22Rv1 (cell line): Measurements from ENCODE around the gene FUT1.

Experiments
- ZFX ChIP-seq: fragments of 450-650 bp; IDR thresholded peaks from 2 replicates; pipeline ENCODE4 v1.6.1; 2017; ENCODE audit warnings: antibody characterized with exemption, borderline replicate concordance
- TF ChIP-seq, protein P1 (sequence below): fragments of 450-650 bp; IDR thresholded peaks from 2 replicates; pipeline ENCODE4 v1.5.1; 2017; ENCODE audit warnings: mild to moderate bottlenecking

DNA sequence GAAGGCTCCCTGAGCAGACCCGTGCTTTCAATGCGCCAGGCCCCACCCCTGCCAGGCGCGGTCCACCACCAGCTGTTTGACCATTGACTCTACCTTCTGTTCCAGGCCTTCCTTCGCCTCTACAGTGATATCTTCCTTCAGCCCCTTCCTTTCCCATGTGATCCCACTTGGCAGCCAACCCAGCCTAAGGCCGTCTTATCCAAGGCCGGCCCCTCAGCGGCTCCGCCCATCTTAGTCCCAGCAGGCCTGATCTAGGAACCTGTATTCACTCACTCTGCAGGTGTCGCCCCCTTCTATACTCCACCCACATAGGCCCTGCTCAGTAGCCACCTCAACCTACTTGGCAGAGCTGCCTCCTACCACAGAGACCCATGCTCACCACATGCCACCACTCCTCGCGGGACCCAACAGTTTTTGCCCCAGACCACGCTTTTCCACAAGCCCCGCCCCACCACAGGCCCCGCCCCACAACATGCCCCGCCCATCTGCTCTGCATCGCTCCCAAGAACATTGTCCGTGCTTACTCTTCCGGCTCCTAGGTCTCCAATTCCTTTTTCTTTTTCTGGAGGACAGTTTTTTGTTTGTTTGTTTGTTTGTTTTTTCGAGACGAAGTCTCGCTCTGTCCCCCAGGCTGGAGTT, 15.0 kb downstream of the FUT1 start:
- TF ChIP-seq, protein P1, sequence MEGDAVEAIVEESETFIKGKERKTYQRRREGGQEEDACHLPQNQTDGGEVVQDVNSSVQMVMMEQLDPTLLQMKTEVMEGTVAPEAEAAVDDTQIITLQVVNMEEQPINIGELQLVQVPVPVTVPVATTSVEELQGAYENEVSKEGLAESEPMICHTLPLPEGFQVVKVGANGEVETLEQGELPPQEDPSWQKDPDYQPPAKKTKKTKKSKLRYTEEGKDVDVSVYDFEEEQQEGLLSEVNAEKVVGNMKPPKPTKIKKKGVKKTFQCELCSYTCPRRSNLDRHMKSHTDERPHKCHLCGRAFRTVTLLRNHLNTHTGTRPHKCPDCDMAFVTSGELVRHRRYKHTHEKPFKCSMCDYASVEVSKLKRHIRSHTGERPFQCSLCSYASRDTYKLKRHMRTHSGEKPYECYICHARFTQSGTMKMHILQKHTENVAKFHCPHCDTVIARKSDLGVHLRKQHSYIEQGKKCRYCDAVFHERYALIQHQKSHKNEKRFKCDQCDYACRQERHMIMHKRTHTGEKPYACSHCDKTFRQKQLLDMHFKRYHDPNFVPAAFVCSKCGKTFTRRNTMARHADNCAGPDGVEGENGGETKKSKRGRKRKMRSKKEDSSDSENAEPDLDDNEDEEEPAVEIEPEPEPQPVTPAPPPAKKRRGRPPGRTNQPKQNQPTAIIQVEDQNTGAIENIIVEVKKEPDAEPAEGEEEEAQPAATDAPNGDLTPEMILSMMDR: no peak
- no peak for TF ChIP-seq ZFX
